Adrenal gland (tissue), 5 donors: ENCODE measurements around the gene GLT6D1.

Experiments used
- CTCF ChIP-seq, 6 experiments: fragments of 450-650 bp in 4 of 6; fragments of 200-600 bp in 2 of 6; sonication (generic) in 1 of 6; IDR thresholded peaks; 1 replicate in 5 of 6; 2 replicates in 1 of 6; pipeline versions ENCODE4 v1.5.1 to v1.8.0; 2016 to 2021; ENCODE audit warnings: antibody characterized with exemption in 6 of 6, mild to moderate bottlenecking in 2 of 6, moderate library complexity in 1 of 6
- POLR2A ChIP-seq, 2 donors: fragments of 450-650 bp; IDR thresholded peaks; one replicate each; pipeline ENCODE4 v1.6.1; 2017; ENCODE audit warnings: antibody characterized with exemption in 2 of 2, mild to moderate bottlenecking in 2 of 2, moderate library complexity in 1 of 2
- donor health status: DM: no; HTN: no; CAD: no.

GRCh38 chr9:135662758-135663450, 23.6 kb upstream of the GLT6D1 start, which contains the start of gene LCN9:
- no peak for TF ChIP-seq CTCF (IDR thresholded peaks at IDR 0.05)
- TF ChIP-seq POLR2A (IDR thresholded peaks at IDR 0.05): no peak
